Measurements from ENCODE around the gene CDH4.

Gene CDH4

GRCh38 chr20:61797200-61797599 lies 545.1 kb downstream of the CDH4 start:
- TF ChIP-seq REST (IDR thresholded peaks at IDR 0.05; ENCODE audit: insufficient read depth in 1 of 2, low read depth in 2 of 2, low read length in 2 of 2) (no peak), SIN3A (IDR thresholded peaks at IDR 0.05; ENCODE audit: borderline replicate concordance, insufficient read depth, low read length) (no peak), FOXP2 (optimal IDR thresholded peaks at IDR 0.05; ENCODE audit: borderline replicate concordance, extremely low read depth, extremely low read length, insufficient read depth) (no peak), POLR2AphosphoS5 (IDR thresholded peaks at IDR 0.05; ENCODE audit: low read depth, low read length) (no peak), TAF1 (IDR thresholded peaks at IDR 0.05; ENCODE audit: borderline replicate concordance, insufficient read depth, low read length) (no peak)

GRCh38 chr20:61797971-61798411 lies 545.9 kb downstream of the CDH4 start:
- TF ChIP-seq FOXP2 (optimal IDR thresholded peaks at IDR 0.05; ENCODE audit: borderline replicate concordance, extremely low read depth, extremely low read length, insufficient read depth) (no peak), SIN3A (IDR thresholded peaks at IDR 0.05; ENCODE audit: borderline replicate concordance, insufficient read depth, low read length) (no peak), TAF1 (IDR thresholded peaks at IDR 0.05; ENCODE audit: borderline replicate concordance, insufficient read depth, low read length) (no peak), POLR2AphosphoS5 (IDR thresholded peaks at IDR 0.05; ENCODE audit: low read depth, low read length) (no peak), REST (IDR thresholded peaks at IDR 0.05; ENCODE audit: insufficient read depth in 1 of 2, low read depth in 2 of 2, low read length in 2 of 2) (no peak)

GRCh38 chr20:61798632-61799031 lies 546.6 kb downstream of the CDH4 start:
- TF ChIP-seq SIN3A (IDR thresholded peaks at IDR 0.05; ENCODE audit: borderline replicate concordance, insufficient read depth, low read length) (no peak), POLR2AphosphoS5 (IDR thresholded peaks at IDR 0.05; ENCODE audit: low read depth, low read length) (no peak), TAF1 (IDR thresholded peaks at IDR 0.05; ENCODE audit: borderline replicate concordance, insufficient read depth, low read length) (no peak), REST (IDR thresholded peaks at IDR 0.05; ENCODE audit: insufficient read depth in 1 of 2, low read depth in 2 of 2, low read length in 2 of 2) (no peak), FOXP2 (optimal IDR thresholded peaks at IDR 0.05; ENCODE audit: borderline replicate concordance, extremely low read depth, extremely low read length, insufficient read depth) (no peak)

- no peak for TF ChIP-seq REST (IDR thresholded peaks at IDR 0.05; ENCODE audit: insufficient read depth in 1 of 2, low read depth in 2 of 2, low read length in 2 of 2)
Observed at GRCh38 chr20:61799394-61799923, 547.4 kb downstream of the CDH4 start.

GRCh38 chr20:61799928-61800327 lies 547.9 kb downstream of the CDH4 start:
- TF ChIP-seq FOXP2 (optimal IDR thresholded peaks at IDR 0.05; ENCODE audit: borderline replicate concordance, extremely low read depth, extremely low read length, insufficient read depth) (no peak), REST (IDR thresholded peaks at IDR 0.05; ENCODE audit: insufficient read depth in 1 of 2, low read depth in 2 of 2, low read length in 2 of 2) (no peak), TAF1 (IDR thresholded peaks at IDR 0.05; ENCODE audit: borderline replicate concordance, insufficient read depth, low read length) (no peak), POLR2AphosphoS5 (IDR thresholded peaks at IDR 0.05; ENCODE audit: low read depth, low read length) (no peak), SIN3A (IDR thresholded peaks at IDR 0.05; ENCODE audit: borderline replicate concordance, insufficient read depth, low read length) (no peak)

All from PFSK-1 (cell line).